Activated naive CD4-positive, alpha-beta T cell treated with anti-CD3 and anti-CD28 coated beads, Interleukin-2, amount 50 U/mL, for 72 hours (primary cell): ENCODE results near the gene ZIC4. TPM values are rescaled to one million over a fixed set of nuclear protein-coding genes. Genes with fewer than 3 reads are reported as not detected.
A peak's percentile ranks its signal among the peaks of the same experiment; 100 is the strongest.

Experiments used
- ATAC-seq, 2 donors: fragments of 150-1000 bp; cut with Tn5 transposase; 2 replicates each; pipeline ENCODE4 v1.10.0; 2021; ENCODE audit warnings: mild to moderate bottlenecking in 2 of 2, moderate library complexity in 2 of 2
- DNase-seq, 2 donors: peaks; one replicate each; pipeline ENCODE4 v3.0.0; 2021 to 2022; ENCODE audit warnings: low spot score in 2 of 2
- H3K27ac Mint-ChIP-seq, 2 donors: one replicate each; pipeline ENCODE4 v1.8.0; 2022; ENCODE audit warnings: mild to moderate bottlenecking in 2 of 2, mixed read lengths in 2 of 2
- H3K36me3 Mint-ChIP-seq, 2 donors: one replicate each; pipeline ENCODE4 v1.8.0; 2022; ENCODE audit warnings: mixed read lengths in 2 of 2
- H3K9me3 Mint-ChIP-seq, 2 donors: one replicate each; pipeline ENCODE4 v1.8.0; 2022; ENCODE audit warnings: mixed read lengths in 2 of 2
- total RNA-seq, 2 donors: library from RNA; stranded (reverse); gene quantifications; one replicate each; pipeline ENCODE4 v1.2.3, GENCODE V29; 2022

ZIC4 gene
- total RNA-seq = not detected

GRCh38 chr3:147406028-147406931, at the start of gene ZIC4:
TSS of gene ZIC4 (minus strand) at chr3:147406543. CDS start at chr3:147402797, 3,746 bp downstream.
- DNase-seq = no peak
- Mint-ChIP-seq H3K9me3 (peaks cover 12 to 13% of the 10 kb centered on the region in 2 donors), H3K36me3 (peaks cover 37 to 63% of the 10 kb centered on the region in 2 donors), H3K27ac (peak within 1 kb of the TSS in 1 of 2 donors; percentile 22)
- ATAC-seq = no peak

DNA sequence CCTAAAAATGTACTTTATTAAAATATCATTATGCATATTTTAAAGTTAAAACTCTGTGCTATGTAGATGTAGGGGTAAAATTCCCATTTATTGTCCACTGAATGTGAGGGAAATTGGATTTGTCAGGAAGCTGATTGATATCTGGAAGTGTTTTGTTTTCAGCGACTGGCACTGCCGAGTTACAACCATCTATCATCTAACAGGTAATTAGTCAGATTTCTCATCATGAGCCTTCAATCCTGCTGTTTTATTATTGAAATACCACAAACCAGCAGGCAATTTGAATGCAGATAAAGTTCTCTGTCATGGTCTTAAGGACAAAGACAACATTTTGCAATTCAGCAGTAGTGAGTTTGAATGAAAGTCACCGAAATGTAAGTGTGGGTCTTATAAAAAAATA, 43.3 kb upstream of the ZIC4 start:
- H3K27ac Mint-ChIP-seq = no peak overlapping the region
- DNase-seq = no peak
- peaks cover 6 to 11% of the 10 kb centered on the region in 2 donors for H3K9me3 Mint-ChIP-seq
- H3K36me3 Mint-ChIP-seq = no peaks in the 10 kb centered on the region
- no peak for ATAC-seq

GRCh38 chr3:147447224-147447623, 40.9 kb upstream of the ZIC4 start:
- ATAC-seq (no peak), DNase-seq (no peak)
- no peak overlapping the region for H3K27ac Mint-ChIP-seq
- peaks cover 0 to 3% of the 10 kb centered on the region in 2 donors for H3K9me3 Mint-ChIP-seq
- H3K36me3 Mint-ChIP-seq = no peaks in the 10 kb centered on the region

- H3K9me3 Mint-ChIP-seq = peaks cover 0 to 4% of the 10 kb centered on the region in 2 donors
- no peak overlapping the region for H3K27ac Mint-ChIP-seq
- H3K36me3 Mint-ChIP-seq = no peaks in the 10 kb centered on the region
- DNase-seq = no peak
- no peak for ATAC-seq
Measured at GRCh38 chr3:147431751-147432150, 25.4 kb upstream of the ZIC4 start.

DNA sequence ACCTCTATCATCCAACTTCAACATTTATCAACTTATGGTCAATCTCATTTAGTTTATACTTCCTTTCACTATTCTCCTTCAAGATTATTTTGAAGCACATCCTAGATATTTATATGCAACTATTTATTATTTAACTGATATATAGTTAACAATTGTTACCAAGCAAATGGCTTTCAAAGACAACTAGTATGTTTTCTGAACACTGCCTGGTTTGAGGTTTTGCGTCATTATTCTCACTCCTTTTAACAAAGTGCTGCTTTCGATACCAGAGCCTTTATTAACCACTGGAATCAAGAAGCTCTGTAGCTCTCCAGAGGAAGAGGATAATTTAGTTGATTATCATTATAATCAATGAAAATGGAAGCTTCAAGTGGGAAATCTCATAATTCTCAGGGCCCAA, 22.4 kb upstream of the ZIC4 start:
- Mint-ChIP-seq H3K36me3 (peaks cover 0 to 2% of the 10 kb centered on the region in 2 donors), H3K9me3 (no peaks in the 10 kb centered on the region), H3K27ac (no peak overlapping the region)
- DNase-seq = no peak
- ATAC-seq = no peak

DNA sequence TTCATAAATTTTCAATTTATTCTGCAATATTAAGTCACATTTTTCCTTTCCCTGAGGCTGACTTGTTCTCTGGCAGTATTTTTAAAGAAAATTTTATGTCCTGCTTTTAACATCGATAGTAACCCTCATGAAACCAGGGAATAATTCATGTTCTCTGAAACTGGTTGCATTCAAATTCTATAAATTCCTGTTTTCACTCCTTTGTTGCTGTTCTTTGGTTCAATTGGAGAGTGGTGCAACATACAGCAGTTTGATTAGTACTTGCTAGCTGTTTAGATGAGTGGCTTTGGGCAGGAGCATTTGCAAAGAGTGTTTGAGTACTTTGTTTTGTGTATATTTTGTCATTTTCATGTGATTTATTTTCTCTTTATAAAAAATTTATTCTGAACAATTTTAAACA, 22.0 kb upstream of the ZIC4 start:
- Mint-ChIP-seq H3K9me3 (no peaks in the 10 kb centered on the region), H3K36me3 (peaks cover 0 to 6% of the 10 kb centered on the region in 2 donors), H3K27ac (no peak overlapping the region)
- DNase-seq (no peak), ATAC-seq (no peak)

GRCh38 chr3:147427746-147428145, 21.4 kb upstream of the ZIC4 start:
- DNase-seq = no peak
- Mint-ChIP-seq H3K36me3 (peaks cover 2 to 10% of the 10 kb centered on the region in 2 donors), H3K27ac (no peak overlapping the region), H3K9me3 (no peaks in the 10 kb centered on the region)
- no peak for ATAC-seq

- ATAC-seq = no peak
- DNase-seq = no peak
- H3K36me3 Mint-ChIP-seq = peaks cover 10 to 17% of the 10 kb centered on the region in 2 donors
- H3K9me3 Mint-ChIP-seq = peaks cover 0 to 6% of the 10 kb centered on the region in 2 donors
- no peak overlapping the region for H3K27ac Mint-ChIP-seq
Measured at GRCh38 chr3:147426931-147427330, 20.6 kb upstream of the ZIC4 start.

DNA sequence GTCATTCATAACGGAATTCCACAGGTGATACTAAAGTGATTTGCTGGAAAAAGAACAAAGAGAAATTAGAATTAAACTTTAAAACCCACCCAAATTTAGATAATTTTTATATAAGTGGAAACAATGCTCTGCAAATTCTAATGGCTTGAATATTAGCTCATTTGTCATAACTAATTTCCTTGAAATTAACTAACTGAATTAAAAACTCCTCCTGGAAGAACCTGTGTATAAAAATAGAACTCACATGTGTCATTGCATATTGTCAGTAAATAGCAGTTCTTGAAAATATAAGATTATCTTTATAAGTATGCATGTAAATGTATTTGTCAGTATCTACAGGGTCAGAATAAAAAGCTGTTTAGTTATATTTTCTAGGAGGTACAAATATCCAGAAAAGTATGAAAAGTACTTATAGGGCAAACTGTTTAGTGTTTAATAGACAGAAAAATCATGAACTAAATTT, 19.1 kb upstream of the ZIC4 start:
- H3K27ac Mint-ChIP-seq = no peak overlapping the region
- ATAC-seq (no peak), DNase-seq (no peak)
- peaks cover 13 to 19% of the 10 kb centered on the region in 2 donors for H3K36me3 Mint-ChIP-seq
- H3K9me3 Mint-ChIP-seq = peaks cover 0 to 6% of the 10 kb centered on the region in 2 donors

DNA sequence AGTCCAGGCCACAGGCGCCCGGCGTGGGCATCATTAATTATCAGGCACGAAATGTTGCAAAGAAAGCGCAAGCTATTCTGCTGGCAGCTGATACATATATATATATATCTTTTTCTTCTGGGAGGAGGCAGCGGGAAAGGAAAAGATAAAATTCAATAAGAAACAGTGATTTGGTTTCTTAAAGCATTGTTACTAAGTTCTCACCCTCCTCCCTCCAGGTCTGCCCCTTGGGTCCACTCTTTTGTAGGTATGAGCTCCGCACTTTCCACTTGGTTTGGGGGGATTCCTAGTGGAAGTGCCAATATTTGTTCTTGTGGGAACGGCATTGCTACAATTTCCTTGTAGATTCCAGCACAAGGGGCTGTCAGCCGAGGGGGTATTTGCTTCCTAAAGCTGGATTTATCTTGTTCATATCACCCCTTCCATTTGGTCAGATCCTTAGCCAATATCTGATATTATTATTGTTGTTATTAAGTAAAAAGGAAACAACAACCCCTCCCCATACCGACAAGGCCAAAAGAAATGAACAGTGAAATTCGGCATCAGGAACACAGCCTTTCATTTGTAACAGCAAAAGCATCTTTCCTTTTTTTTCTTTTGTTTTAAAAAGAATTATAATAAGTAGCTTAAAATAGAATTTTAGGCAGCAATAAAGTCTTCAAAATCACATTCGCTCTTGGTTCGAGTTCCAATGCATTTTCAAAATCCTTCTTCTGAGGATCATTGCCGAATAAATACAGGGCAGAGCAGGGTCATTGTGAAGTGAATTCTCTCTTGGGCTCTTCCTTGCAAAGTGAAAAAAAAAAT, 18.4 kb upstream of the ZIC4 start:
- H3K27ac Mint-ChIP-seq = no peak overlapping the region
- DNase-seq = no peak
- H3K9me3 Mint-ChIP-seq = peaks cover 1 to 6% of the 10 kb centered on the region in 2 donors
- peaks cover 15 to 25% of the 10 kb centered on the region in 2 donors for H3K36me3 Mint-ChIP-seq
- no peak for ATAC-seq

DNA sequence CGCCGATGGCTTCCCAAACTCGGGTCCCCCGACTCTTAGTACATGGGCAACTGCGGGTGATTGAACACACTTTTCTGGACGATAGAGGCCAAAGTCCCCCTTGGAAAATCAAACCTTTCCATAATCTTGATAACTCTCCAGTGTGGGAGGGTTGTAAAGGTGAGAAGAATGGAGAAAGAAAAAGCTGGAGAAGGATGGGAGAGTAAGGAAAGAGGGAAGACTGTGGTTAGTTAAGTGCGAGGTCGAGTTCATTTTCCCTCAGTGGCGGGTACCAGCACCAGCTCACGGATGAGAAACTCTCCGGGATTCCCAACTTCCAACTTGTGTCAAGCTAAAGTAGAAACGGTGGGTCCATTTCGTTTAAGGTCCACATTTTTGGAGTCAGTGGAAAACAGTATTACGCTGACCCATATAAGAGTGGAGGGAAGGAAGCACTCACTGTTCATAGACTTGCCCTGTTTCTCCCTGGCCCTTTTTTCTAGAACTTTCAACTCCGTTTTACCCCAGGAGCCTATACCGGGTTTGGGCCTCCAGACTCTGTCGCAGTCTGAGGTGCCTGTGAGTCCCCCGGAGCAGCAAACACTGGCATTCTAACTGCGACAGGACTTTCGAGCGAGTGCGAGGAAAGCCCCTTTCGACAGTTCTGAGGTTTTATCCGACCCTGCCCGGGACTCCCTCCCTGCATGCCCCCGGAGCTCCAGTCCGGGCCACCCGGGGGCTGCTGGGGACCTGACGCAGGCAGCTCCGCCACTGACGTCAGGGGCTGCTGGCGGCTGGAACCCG, 17.6 kb upstream of the ZIC4 start:
- Mint-ChIP-seq H3K27ac (no peak overlapping the region), H3K36me3 (peaks cover 19 to 29% of the 10 kb centered on the region in 2 donors), H3K9me3 (peaks cover 4 to 9% of the 10 kb centered on the region in 2 donors)
- DNase-seq (no peak), ATAC-seq (no peak)

DNA sequence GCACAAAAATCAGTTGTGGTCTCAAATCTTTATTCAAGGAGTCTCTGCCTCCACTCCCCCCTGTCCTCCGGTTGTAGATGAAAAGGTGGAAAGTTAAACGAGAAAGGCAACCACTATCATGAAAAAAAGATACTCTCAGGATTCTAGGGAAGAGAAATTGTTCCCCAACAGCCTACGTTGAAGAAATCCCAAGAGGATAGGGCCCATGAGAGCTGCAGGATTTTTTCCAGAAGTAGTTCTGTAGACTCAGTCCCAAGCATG, 17.1 kb upstream of the ZIC4 start:
- ATAC-seq (no peak), DNase-seq (no peak)
- H3K27ac Mint-ChIP-seq = no peak overlapping the region
- H3K9me3 Mint-ChIP-seq = peaks cover 4 to 13% of the 10 kb centered on the region in 2 donors
- peaks cover 23 to 35% of the 10 kb centered on the region in 2 donors for H3K36me3 Mint-ChIP-seq

- Mint-ChIP-seq H3K9me3 (peaks cover 4 to 16% of the 10 kb centered on the region in 2 donors), H3K27ac (no peak overlapping the region), H3K36me3 (peaks cover 24 to 37% of the 10 kb centered on the region in 2 donors)
- ATAC-seq (no peak), DNase-seq (no peak)
Measured at GRCh38 chr3:147422601-147423536, 16.5 kb upstream of the ZIC4 start.

DNA sequence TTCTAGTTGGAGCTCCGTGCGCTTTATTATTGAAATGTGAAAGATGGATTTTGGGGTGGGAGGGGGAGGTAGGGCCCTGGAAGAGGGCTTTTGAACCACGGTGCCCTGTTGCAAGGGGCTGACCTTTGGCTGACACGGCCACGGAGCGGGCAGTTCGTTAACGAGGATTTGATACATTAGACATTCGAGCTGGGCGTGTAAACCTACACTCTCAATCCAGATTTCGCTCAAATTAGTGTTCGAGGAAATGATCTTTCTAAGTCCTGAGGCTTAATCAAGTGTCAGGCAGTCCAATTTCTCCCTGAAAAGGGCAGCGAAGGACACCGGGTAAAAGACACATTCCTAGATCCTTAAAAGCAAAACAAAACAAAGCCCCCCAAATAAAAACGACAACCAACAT, 15.9 kb upstream of the ZIC4 start:
- no peak for ATAC-seq
- DNase-seq = no peak
- peaks cover 24 to 40% of the 10 kb centered on the region in 2 donors for H3K36me3 Mint-ChIP-seq
- H3K9me3 Mint-ChIP-seq = peaks cover 4 to 19% of the 10 kb centered on the region in 2 donors
- H3K27ac Mint-ChIP-seq = no peak overlapping the region

DNA sequence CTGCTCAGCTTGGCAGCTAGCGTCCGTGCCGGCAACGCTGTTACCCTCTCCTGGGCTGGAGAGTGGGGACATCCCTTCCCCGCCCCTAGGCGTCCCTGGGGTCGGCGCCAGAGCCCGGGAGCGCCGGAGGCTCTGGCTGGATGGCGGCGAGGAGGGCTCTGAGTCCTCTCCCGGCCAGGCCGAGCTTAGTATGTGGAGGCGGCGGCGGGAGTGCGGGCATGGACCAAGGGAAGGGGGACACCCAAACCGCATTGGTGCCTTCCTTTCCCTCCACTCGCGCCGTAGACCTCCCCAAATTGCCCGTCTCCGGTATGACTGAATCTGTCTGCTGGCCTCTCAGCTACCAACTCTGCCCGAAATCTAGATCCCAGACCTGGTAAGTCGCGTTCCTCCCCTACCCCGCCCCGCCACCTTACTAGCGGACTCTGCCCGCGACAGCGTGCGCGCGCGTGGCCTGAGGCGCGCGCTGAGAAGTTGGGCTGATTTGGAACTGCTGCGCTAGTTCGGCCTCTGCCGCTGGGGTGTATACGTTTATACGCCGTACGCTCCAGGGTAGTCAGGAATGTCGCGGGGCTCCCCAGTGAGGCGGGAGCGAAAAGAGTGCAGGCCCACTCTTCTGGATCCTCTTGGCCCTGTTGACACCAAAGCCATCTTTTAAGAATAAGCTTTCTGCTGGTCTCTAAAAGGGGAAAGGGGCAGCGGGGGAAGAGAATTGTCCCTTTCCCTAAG, 15.0 kb upstream of the ZIC4 start:
- Mint-ChIP-seq H3K36me3 (peaks cover 24 to 40% of the 10 kb centered on the region in 2 donors), H3K9me3 (peaks cover 4 to 19% of the 10 kb centered on the region in 2 donors), H3K27ac (no peak overlapping the region)
- DNase-seq = no peak
- no peak for ATAC-seq
